DMS53 treated with DMSO at 0.1 percent for 48 hours (cell line): ENCODE results near the gene C7orf57.

Experiments
- DNase-seq: peaks from one replicate; lab custom pipeline; 2025; ENCODE audit not compliant: unreplicated experiment; lab: John Stamatoyannopoulos, UW

The C7orf57 gene

GRCh38 chr7:48084727-48085432 lies 49.5 kb downstream of the C7orf57 start:
- DNase-seq, result peak; percentile 13

GRCh38 chr7:48085433-48085791 lies 50.1 kb downstream of the C7orf57 start:
- DNase-seq, result no peak

- no peak for DNase-seq
Observed at GRCh38 chr7:48085942-48086341, 50.6 kb downstream of the C7orf57 start.

- no peak for DNase-seq
Observed at GRCh38 chr7:48087349-48087748, 52.0 kb downstream of the C7orf57 start.

GRCh38 chr7:48088559-48089045 lies 53.3 kb downstream of the C7orf57 start:
- DNase-seq, result peak; percentile 96

- peak; percentile 58 for DNase-seq
Observed at GRCh38 chr7:48089046-48090003, 54.0 kb downstream of the C7orf57 start, which contains the start of gene UPP1. UPP1 (plus strand) TSS chr7:48089265; CDS start chr7:48094784, 5,519 bp downstream.

GRCh38 chr7:48090095-48090805 lies 54.9 kb downstream of the C7orf57 start:
- no peak for DNase-seq

- DNase-seq, result no peak
Observed at GRCh38 chr7:48091506-48092433, 56.4 kb downstream of the C7orf57 start.

- DNase-seq, result no peak
Observed at GRCh38 chr7:48094861-48095293, 59.5 kb downstream of the C7orf57 start.

GRCh38 chr7:48096273-48096672 lies 60.9 kb downstream of the C7orf57 start:
- DNase-seq, result no peak

- no peak for DNase-seq
Observed at GRCh38 chr7:48097521-48098231, 62.3 kb downstream of the C7orf57 start.

- no peak for DNase-seq
Observed at GRCh38 chr7:48098846-48099245, 63.5 kb downstream of the C7orf57 start.

GRCh38 chr7:48099781-48100180 lies 64.4 kb downstream of the C7orf57 start:
- DNase-seq, result no peak

GRCh38 chr7:48101352-48101751 lies 66.0 kb downstream of the C7orf57 start:
- no peak for DNase-seq

- DNase-seq, result no peak
Observed at GRCh38 chr7:48101968-48102367, 66.6 kb downstream of the C7orf57 start.

GRCh38 chr7:48102530-48102929 lies 67.2 kb downstream of the C7orf57 start:
- DNase-seq, result no peak

- no peak for DNase-seq
Observed at GRCh38 chr7:48105045-48105444, 69.7 kb downstream of the C7orf57 start.

- DNase-seq, result no peak
Observed at GRCh38 chr7:48106906-48107659, 71.7 kb downstream of the C7orf57 start.
